Measurements from ENCODE around the gene CHCHD10. TPM values are rescaled to one million over a fixed set of nuclear protein-coding genes. Genes with fewer than 3 reads are reported as not detected.

CHCHD10 gene
- total and polyA plus RNA-seq, 4 donors = 13.4 to 784 (median 139) TPM

DNA sequence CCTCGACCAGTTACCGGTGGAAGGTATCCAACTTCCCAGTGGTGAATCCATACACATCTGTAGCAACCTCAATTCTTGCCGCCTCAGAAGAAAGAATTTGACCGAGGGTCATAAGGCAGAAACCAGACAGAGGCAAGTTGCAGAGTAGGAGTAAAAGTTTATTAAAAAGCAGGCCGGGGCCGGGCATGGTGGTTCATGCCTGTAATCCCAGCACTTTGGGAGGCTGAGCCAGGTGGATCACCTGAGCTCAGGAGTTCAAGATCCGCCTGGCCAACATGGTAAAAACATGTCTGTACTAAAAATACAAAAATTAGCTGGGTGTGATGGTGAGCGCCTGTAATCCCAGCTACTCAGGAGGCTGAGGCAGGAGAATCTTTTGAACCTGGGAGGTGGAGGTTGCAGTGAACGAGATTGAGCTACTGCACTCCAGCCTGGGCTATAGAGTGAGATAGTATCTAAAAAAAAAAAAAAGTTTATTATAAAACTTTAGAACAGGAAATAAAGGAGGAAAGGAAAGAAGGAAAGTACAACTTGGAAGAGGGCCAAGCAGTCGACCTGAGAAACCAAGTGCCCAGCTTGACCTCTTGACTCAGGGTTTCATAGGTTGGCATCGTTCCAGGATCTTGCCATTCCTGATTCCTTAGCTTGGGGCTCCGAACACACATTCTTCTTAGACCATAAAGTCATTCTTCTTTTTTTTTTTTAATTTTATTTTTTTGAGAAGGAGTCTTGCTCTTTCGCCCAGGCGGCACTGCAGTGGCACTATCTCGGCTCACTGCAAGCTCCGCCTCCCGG, 49.2 kb downstream of the CHCHD10 start:
- Histone ChIP-seq H3K9me3 (ENCODE audit: control insufficient read depth in 4 of 4, low read length in 3 of 4) (no peaks in the 10 kb centered on the region), H3K27me3 (ENCODE audit: control insufficient read depth in 4 of 4, insufficient read depth in 4 of 4, low read length in 3 of 4) (no peaks in the 10 kb centered on the region), H3K9ac (ENCODE audit: low read depth in 1 of 2, low read length in 2 of 2) (no peak overlapping the region), H3K36me3 (ENCODE audit: control insufficient read depth in 4 of 4, insufficient read depth in 3 of 4, low read depth in 1 of 4, low read length in 3 of 4) (peaks cover 0 to 6% (median 2%) of the 10 kb centered on the region in 4 donors), H3K4me3 (ENCODE audit: low read depth in 1 of 3, low read length in 3 of 3) (no peak overlapping the region), H3K4me1 (ENCODE audit: control insufficient read depth in 4 of 4, insufficient read depth in 4 of 4, low read length in 3 of 4) (peaks cover 0 to 7% (median 3%) of the 10 kb centered on the region in 4 donors), H3K27ac (ENCODE audit: low read depth in 1 of 2, low read length in 2 of 2) (no peak overlapping the region)
- TF ChIP-seq JUND (IDR thresholded peaks at IDR 0.05) = no peak
- TF ChIP-seq EGR1 (IDR thresholded peaks at IDR 0.05; ENCODE audit: low read depth in 2 of 2) = no peak
- TF ChIP-seq FOXA2 (IDR thresholded peaks at IDR 0.05) = no peak
- no peak for TF ChIP-seq HNF4G (IDR thresholded peaks at IDR 0.05)
- no peak for TF ChIP-seq HNF4A (conservative IDR thresholded peaks at IDR 0.05)
- TF ChIP-seq, protein P1, sequence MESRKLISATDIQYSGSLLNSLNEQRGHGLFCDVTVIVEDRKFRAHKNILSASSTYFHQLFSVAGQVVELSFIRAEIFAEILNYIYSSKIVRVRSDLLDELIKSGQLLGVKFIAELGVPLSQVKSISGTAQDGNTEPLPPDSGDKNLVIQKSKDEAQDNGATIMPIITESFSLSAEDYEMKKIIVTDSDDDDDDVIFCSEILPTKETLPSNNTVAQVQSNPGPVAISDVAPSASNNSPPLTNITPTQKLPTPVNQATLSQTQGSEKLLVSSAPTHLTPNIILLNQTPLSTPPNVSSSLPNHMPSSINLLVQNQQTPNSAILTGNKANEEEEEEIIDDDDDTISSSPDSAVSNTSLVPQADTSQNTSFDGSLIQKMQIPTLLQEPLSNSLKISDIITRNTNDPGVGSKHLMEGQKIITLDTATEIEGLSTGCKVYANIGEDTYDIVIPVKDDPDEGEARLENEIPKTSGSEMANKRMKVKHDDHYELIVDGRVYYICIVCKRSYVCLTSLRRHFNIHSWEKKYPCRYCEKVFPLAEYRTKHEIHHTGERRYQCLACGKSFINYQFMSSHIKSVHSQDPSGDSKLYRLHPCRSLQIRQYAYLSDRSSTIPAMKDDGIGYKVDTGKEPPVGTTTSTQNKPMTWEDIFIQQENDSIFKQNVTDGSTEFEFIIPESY (IDR thresholded peaks at IDR 0.05) = no peak
- no peak for TF ChIP-seq RAD21 (IDR thresholded peaks at IDR 0.05)
- TF ChIP-seq TAF1 (conservative IDR thresholded peaks at IDR 0.05) = no peak
- TF ChIP-seq FOXA1 (IDR thresholded peaks at IDR 0.05) = no peak
- TF ChIP-seq, protein P2, sequence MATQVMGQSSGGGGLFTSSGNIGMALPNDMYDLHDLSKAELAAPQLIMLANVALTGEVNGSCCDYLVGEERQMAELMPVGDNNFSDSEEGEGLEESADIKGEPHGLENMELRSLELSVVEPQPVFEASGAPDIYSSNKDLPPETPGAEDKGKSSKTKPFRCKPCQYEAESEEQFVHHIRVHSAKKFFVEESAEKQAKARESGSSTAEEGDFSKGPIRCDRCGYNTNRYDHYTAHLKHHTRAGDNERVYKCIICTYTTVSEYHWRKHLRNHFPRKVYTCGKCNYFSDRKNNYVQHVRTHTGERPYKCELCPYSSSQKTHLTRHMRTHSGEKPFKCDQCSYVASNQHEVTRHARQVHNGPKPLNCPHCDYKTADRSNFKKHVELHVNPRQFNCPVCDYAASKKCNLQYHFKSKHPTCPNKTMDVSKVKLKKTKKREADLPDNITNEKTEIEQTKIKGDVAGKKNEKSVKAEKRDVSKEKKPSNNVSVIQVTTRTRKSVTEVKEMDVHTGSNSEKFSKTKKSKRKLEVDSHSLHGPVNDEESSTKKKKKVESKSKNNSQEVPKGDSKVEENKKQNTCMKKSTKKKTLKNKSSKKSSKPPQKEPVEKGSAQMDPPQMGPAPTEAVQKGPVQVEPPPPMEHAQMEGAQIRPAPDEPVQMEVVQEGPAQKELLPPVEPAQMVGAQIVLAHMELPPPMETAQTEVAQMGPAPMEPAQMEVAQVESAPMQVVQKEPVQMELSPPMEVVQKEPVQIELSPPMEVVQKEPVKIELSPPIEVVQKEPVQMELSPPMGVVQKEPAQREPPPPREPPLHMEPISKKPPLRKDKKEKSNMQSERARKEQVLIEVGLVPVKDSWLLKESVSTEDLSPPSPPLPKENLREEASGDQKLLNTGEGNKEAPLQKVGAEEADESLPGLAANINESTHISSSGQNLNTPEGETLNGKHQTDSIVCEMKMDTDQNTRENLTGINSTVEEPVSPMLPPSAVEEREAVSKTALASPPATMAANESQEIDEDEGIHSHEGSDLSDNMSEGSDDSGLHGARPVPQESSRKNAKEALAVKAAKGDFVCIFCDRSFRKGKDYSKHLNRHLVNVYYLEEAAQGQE (IDR thresholded peaks at IDR 0.05) = no peak
- TF ChIP-seq GABPA (IDR thresholded peaks at IDR 0.05 in 1 of 2, conservative IDR thresholded peaks at IDR 0.05 in 1 of 2) = no peak
- TF ChIP-seq, protein P3, sequence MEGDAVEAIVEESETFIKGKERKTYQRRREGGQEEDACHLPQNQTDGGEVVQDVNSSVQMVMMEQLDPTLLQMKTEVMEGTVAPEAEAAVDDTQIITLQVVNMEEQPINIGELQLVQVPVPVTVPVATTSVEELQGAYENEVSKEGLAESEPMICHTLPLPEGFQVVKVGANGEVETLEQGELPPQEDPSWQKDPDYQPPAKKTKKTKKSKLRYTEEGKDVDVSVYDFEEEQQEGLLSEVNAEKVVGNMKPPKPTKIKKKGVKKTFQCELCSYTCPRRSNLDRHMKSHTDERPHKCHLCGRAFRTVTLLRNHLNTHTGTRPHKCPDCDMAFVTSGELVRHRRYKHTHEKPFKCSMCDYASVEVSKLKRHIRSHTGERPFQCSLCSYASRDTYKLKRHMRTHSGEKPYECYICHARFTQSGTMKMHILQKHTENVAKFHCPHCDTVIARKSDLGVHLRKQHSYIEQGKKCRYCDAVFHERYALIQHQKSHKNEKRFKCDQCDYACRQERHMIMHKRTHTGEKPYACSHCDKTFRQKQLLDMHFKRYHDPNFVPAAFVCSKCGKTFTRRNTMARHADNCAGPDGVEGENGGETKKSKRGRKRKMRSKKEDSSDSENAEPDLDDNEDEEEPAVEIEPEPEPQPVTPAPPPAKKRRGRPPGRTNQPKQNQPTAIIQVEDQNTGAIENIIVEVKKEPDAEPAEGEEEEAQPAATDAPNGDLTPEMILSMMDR (IDR thresholded peaks at IDR 0.05; ENCODE audit: low read depth, low read length, missing input control) = no peak
- DNase-seq (ENCODE audit: low spot score) = no peak
- 87% methylated on average over 17 of the region's 17 CpGs for WGBS
